HG02943 (cell line): Measurements from ENCODE around the gene GCNT1.
"Not testable (repeated sequence)": the region's sequence is repeated elsewhere in the genome, so short reads cannot be mapped to it uniquely, and the experiment has no call there.

ENCODE experiments used
- ATAC-seq: cut with Tn5 transposase; IDR thresholded peaks from one replicate; pipeline ENCODE4 v1.9.1; 2021; ENCODE audit warnings: mild to moderate bottlenecking, low read depth, moderate library complexity; ENCODE audit not compliant: unreplicated experiment

The GCNT1 gene

DNA sequence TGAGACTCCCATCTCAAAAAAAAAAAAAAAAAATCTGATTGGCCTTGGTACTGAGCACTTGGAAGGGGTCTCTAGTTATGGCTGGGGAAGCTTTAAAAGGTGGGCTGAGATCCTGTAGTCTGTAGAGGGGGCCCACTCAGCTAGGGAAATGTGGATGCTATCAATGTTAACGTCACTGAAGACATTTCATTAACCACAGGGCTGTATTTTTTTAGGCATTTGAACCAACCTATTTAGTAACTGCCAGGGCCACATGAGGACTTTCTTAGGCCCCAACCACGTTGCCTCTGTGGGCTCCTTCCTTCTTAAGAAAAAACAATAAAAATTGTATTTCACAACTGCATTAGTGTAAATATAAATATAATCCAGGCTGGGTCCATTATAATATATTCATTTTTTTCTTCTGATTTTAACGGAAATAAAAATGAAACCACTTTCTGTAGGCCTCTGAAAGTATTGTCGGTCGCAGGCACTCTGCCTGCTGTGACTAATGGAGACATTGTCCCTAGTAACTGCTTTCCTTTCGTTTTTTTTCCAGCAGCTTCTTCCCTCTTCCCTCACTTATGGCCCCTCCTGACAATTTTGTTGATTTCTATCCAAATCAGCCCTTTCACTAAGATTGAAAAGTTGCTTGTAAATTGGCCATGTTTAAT, 71.6 kb downstream of the GCNT1 start:
- no peak for ATAC-seq

- no peak for ATAC-seq
Measured at GRCh38 chr9:76531231-76531780, 72.3 kb downstream of the GCNT1 start.

DNA sequence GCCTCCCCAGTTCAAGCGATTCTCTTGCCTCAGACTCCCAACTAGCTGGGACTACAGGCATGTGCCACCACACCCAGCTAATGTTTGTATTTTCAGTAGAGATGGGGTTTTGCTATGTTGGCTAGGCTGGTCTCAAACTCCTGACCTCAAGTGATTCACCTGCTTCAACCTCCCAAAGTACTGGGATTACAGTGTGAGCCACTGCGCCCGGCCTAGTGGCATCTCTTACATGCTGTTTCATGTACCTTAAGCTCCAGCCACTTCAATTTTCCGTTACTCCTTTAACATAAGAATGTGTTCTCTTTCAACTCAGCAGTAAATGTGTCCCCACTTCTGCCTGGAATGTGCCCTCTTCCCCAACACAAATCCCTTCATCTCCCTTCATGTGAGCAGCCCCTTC, 73.9 kb downstream of the GCNT1 start:
- ATAC-seq = not testable (repeated sequence)

GRCh38 chr9:76534026-76534425, 75.0 kb downstream of the GCNT1 start:
- ATAC-seq = no peak

DNA sequence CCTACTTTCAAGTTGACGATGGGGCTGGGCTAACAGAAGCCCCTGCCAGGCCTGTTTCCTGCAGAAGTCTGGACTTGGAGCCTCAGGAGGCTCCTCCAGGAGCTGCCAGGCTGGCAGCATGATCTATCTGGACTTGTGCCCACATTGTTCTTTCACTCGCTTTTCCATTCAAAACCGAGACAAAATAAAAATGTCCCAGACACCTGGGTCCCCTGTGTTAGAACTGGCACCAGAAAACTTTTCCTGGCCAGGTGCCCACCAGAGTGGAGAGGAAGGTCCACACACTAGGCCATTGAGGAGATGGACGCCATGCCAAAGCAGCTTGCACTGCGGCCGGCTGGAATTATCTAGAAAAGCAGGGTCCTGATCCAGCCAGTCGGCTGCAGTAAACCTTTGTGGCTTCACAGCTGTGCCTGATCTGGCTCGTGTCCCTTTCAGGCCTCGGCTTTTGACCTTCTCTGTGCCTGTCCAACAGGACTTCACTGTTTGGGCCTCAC, 78.2 kb downstream of the GCNT1 start:
- no peak for ATAC-seq

DNA sequence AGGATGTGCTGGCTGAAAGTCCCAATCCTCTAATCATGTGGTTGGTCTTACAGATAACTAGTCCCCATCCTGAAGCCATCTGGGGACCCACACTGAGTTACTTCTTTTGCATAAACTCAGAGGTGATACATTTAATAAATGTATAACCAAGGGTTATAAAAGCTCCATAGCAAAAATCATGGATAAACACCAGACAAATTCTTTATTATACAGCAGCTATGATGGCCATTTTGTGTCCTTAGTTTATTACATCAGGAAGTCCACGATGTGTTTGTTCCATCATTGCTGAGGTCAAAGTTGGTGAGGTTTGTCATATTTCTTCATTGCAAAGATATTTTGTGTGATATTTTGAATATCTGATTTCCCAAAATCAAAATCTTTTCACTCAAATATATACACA, 80.2 kb downstream of the GCNT1 start:
- no peak for ATAC-seq

- no peak for ATAC-seq
Measured at GRCh38 chr9:76542360-76542759, 83.4 kb downstream of the GCNT1 start.

DNA sequence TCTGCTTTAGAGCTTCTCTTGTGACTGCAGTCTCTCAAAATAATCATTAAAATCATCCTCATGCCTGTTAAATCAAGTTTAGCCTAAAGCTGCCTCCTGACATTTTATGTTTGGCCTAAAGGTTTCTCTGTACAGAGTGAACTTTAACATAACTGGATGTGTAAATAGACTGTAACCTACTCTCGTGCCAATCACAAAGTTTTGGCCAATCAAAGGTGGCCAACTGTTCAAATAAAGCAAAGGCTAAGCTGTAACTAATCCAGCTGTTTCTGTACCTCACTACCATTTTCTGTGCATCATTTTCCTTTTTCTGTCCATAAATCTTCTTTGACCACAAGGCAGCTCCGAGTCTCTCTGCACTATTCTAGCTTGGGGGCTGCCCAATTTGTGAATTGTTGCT, 86.2 kb downstream of the GCNT1 start:
- no peak for ATAC-seq

DNA sequence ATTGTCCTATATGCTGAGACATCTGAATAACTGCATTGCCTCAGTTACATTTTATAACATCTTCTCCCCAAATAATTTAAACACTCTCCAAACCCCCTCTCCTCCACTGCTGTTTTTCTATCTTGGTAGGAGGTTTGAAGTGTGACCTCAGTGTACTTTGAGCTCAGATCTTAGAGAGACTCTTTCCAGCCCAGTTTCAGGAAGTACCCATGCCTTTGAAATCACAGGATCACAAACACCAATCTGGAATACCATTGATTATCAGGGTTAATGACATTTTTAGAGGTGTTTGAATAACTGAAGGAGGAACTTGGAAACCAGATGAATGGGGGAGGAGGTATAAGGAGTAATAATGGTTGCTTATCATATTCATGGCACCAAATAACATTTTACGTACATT, 93.2 kb downstream of the GCNT1 start:
- no peak for ATAC-seq

- ATAC-seq = no peak
Measured at GRCh38 chr9:76552751-76553455, 93.9 kb downstream of the GCNT1 start.

DNA sequence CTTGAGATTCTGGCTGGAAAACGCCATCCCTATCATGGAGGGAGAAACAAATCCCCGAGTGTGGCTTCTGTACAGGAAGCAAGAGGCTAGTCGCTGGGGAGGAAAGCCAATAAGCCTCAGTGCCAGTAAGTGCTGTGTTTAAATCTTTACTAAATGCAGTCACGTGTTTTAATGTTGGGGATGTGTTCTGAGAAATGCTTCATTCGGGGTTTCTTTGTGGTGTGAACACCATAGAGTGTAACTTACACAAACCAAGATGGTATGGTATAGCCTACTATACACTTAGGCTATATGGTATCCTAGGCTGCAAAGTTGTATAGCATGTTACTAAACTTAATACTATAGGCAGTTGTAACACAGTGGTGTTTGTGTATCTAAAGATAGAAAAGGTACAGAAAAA, 94.7 kb downstream of the GCNT1 start:
- no peak for ATAC-seq
